Caco-2 (cell line): ENCODE results near the gene RTN1. TPM values are rescaled to one million over a fixed set of nuclear protein-coding genes. Genes with fewer than 3 reads are reported as not detected.

ENCODE experiments used
- BruUV-seq: library from RNA; stranded (reverse); fragments of 400-500 nt; replicated peaks from 2 replicates; lab custom pipeline; 2021; lab: Mats Ljungman, UMichigan
- CTCF ChIA-PET: fragments of 300-600 bp; sonication (Branson Sonifier 250); formaldehyde crosslinking; loops from one replicate; lab custom pipeline; 2022; ENCODE audit warnings: antibody characterized with exemption; lab: Charles Lee
- POLR2A ChIA-PET: fragments of 300-600 bp; sonication (Branson Sonifier 250); formaldehyde crosslinking; loops from one replicate; lab custom pipeline; 2022; ENCODE audit warnings: antibody characterized with exemption; lab: Charles Lee
- DNase-seq, 2 experiments: peaks; one replicate each; pipeline versions ENCODE4 v3.0.0 to v3.0.0-alpha.2; 2020 to 2022
- H3K27me3 ChIP-seq: replicated peaks from 2 replicates; pipeline ENCODE4 v1.6.0; 2011; ENCODE audit warnings: low read length; ENCODE audit not compliant: control insufficient read depth, insufficient read depth
- H3K36me3 ChIP-seq: 2 replicates; pipeline ENCODE4 v1.5.1; 2011; ENCODE audit warnings: low read length; ENCODE audit not compliant: control insufficient read depth, insufficient read depth
- H3K4me1 ChIP-seq: fragments of 250-450 bp; sonication (Bioruptor Pico); 2 replicates; pipeline ENCODE4 v1.5.1; 2020; ENCODE audit warnings: mild to moderate bottlenecking
- H3K4me3 ChIP-seq: 2 replicates; pipeline ENCODE4 v1.5.1; 2011; ENCODE audit warnings: low read depth, mild to moderate bottlenecking, control low read depth, low read length
- H3K9me3 ChIP-seq: fragments of 250-450 bp; sonication (Bioruptor Pico); 2 replicates; pipeline ENCODE4 v1.5.1; 2020; ENCODE audit warnings: mild to moderate bottlenecking, moderate library complexity
- H3K27ac Mint-ChIP-seq: one replicate; pipeline ENCODE4 v1.8.0; 2022; ENCODE audit warnings: mixed read lengths; ENCODE audit not compliant: unreplicated experiment
- H3K27me3 Mint-ChIP-seq: one replicate; pipeline ENCODE4 v1.8.0; 2022; ENCODE audit warnings: mixed read lengths; ENCODE audit not compliant: insufficient read depth, unreplicated experiment
- H3K36me3 Mint-ChIP-seq: one replicate; pipeline ENCODE4 v1.8.0; 2022; ENCODE audit warnings: mild to moderate bottlenecking, mixed read lengths; ENCODE audit not compliant: insufficient read depth, unreplicated experiment
- H3K4me1 Mint-ChIP-seq: one replicate; pipeline ENCODE4 v1.8.0; 2022; ENCODE audit warnings: low read depth, mixed read lengths; ENCODE audit not compliant: unreplicated experiment
- H3K4me3 Mint-ChIP-seq: one replicate; pipeline ENCODE4 v1.8.0; 2022; ENCODE audit warnings: mild to moderate bottlenecking, moderate library complexity, mixed read lengths; ENCODE audit not compliant: unreplicated experiment
- H3K9me3 Mint-ChIP-seq: one replicate; pipeline ENCODE4 v1.8.0; 2022; ENCODE audit warnings: mixed read lengths; ENCODE audit not compliant: unreplicated experiment
- intact Hi-C: fragments of 100-400 bp; cut with micrococcal nuclease; formaldehyde crosslinking; loops from one replicate; pipeline ENCODE4 v1.10.0; 2022; ENCODE audit not compliant: unreplicated experiment
- total RNA-seq: library from RNA; stranded (reverse); gene quantifications from 2 replicates; pipeline ENCODE4 v1.2.3, GENCODE V29; 2022
- TF ChIP-seq, protein P1 (sequence below), 2 experiments: fragments of 200-600 bp in 1 of 2; IDR thresholded peaks; 1 replicate in 1 of 2; 2 replicates in 1 of 2; pipeline versions ENCODE4 v1.5.1 to v1.8.0; 2011 to 2022; ENCODE audit warnings: antibody characterized with exemption in 1 of 2, control low read depth in 1 of 2, inconsistent platforms in 1 of 2, low read depth in 1 of 2, low read length in 1 of 2, mild to moderate bottlenecking in 1 of 2, moderate library complexity in 1 of 2; ENCODE audit not compliant: insufficient read depth in 1 of 2, severe bottlenecking in 1 of 2, unreplicated experiment in 1 of 2

The RTN1 gene
- total RNA-seq, 1 experiment from 2014 or later, result 0.25 TPM

DNA sequence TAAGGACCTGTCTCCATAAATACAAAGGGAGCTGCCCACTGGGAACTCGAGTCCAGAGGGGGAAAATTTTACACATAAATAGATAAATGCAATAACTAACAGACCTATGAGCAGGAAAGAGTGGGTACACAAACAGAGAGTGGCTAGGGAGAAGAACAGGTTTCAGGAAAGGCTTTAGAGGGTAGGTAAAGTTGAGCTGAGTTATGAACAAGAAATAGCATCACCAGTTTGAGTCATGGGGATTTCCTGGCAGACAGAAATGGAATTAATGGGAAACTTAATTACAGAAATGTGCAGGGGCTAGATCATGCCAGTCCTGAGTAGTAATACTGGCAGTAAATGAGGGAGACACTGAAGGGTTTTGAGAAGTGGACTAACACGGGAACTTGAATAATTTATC lies 236.0 kb downstream of the RTN1 start:
- no TSS peak for BruUV-seq

DNA sequence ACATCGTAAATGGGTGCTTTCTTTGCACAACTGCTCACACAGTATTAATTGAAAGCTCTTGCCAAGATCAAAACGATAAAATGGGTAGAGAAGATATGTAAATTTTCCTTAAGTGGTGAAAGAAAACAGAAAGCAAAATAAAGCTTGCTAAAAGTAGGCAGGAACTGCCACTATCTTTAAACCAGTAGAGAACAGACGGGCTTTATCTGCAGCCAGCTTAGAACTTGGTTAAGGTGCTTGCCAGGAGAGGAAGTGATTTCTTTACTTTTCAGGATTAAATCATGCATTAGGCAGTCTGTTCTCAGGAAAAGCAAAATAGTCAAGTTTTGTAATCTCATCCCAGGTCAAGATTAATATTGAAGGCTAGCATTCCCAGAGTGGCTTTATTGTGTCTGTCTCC lies 237.1 kb downstream of the RTN1 start:
- no peaks in the 10 kb centered on the region for H3K36me3 ChIP-seq
- peaks cover 15% of the 10 kb centered on the region for H3K27me3 Mint-ChIP-seq
- POLR2A ChIA-PET, result no interaction called here
- H3K9me3 ChIP-seq, result no peaks in the 10 kb centered on the region
- TF ChIP-seq, protein P1, sequence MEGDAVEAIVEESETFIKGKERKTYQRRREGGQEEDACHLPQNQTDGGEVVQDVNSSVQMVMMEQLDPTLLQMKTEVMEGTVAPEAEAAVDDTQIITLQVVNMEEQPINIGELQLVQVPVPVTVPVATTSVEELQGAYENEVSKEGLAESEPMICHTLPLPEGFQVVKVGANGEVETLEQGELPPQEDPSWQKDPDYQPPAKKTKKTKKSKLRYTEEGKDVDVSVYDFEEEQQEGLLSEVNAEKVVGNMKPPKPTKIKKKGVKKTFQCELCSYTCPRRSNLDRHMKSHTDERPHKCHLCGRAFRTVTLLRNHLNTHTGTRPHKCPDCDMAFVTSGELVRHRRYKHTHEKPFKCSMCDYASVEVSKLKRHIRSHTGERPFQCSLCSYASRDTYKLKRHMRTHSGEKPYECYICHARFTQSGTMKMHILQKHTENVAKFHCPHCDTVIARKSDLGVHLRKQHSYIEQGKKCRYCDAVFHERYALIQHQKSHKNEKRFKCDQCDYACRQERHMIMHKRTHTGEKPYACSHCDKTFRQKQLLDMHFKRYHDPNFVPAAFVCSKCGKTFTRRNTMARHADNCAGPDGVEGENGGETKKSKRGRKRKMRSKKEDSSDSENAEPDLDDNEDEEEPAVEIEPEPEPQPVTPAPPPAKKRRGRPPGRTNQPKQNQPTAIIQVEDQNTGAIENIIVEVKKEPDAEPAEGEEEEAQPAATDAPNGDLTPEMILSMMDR (IDR thresholded peaks at IDR 0.05; ENCODE audit: insufficient read depth in 1 of 2, low read depth in 1 of 2, low read length in 1 of 2, severe bottlenecking in 1 of 2, unreplicated experiment in 1 of 2), result no peak
- intact Hi-C loops, result loop anchor here (10.0 kb wide), 1 partner anchor 551 kb away; no protein-coding TSS in a partner anchor
- H3K9me3 Mint-ChIP-seq, result peaks cover 18% of the 10 kb centered on the region
- BruUV-seq, result no TSS peak
- DNase-seq, result no peak
- H3K4me1 Mint-ChIP-seq, result no peaks in the 10 kb centered on the region
- no peak overlapping the region for H3K4me3 ChIP-seq
- H3K27ac Mint-ChIP-seq, result no peak overlapping the region
- CTCF ChIA-PET, result interaction anchor here (0.5 to 2.2 kb wide), 3 partner anchors 55 to 588 kb away, joined by 4 to 8 read pairs (median 4); no protein-coding TSS in a partner anchor
- H3K4me1 ChIP-seq, result 0 out of 2 replicates have a peak, but pooled peaks cover 3% of the 10 kb centered on the region
- no peak overlapping the region for H3K4me3 Mint-ChIP-seq
- H3K36me3 Mint-ChIP-seq, result no peaks in the 10 kb centered on the region
- no peaks in the 10 kb centered on the region for H3K27me3 ChIP-seq

More for the DNA sequence above, 236.0 kb downstream of the RTN1 start:
- H3K27ac Mint-ChIP-seq, result no peak overlapping the region
- peaks cover 18% of the 10 kb centered on the region for H3K9me3 Mint-ChIP-seq
- H3K4me3 Mint-ChIP-seq, result no peak overlapping the region
- Histone ChIP-seq H3K36me3 (no peaks in the 10 kb centered on the region), H3K9me3 (no peaks in the 10 kb centered on the region), H3K27me3 (no peaks in the 10 kb centered on the region), H3K4me1 (0 out of 2 replicates have a peak, but pooled peaks cover 3% of the 10 kb centered on the region), H3K4me3 (no peak overlapping the region)
- no peaks in the 10 kb centered on the region for H3K36me3 Mint-ChIP-seq
- H3K27me3 Mint-ChIP-seq, result peaks cover 11% of the 10 kb centered on the region
- ChIA-PET POLR2A (no interaction called here), CTCF (no interaction called here)
- intact Hi-C loops, result loop anchor here (10.0 kb wide), 1 partner anchor 550 kb away; no protein-coding TSS in a partner anchor
- TF ChIP-seq, protein P1 (IDR thresholded peaks at IDR 0.05; ENCODE audit: insufficient read depth in 1 of 2, low read depth in 1 of 2, low read length in 1 of 2, severe bottlenecking in 1 of 2, unreplicated experiment in 1 of 2), result no peak
- no peak for DNase-seq
- no peaks in the 10 kb centered on the region for H3K4me1 Mint-ChIP-seq

DNA sequence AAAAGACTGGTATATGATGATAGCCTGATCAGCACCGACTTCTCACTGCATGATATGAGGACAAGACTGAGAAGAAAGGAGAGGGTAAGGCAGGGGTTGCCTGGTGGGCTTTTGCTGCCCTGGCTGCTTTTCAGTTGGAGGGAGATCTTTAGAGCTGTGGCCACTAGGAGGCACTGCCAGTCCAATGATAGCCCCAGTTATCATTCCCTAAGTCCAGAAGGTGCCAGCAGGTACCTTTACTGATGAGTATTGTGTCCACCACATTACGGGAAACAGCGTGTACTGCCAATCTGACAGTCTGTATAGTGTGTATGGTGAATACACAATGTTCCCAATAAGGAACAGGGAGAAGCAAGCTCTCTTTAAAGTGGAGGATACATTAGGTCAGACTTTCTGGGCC lies 238.2 kb downstream of the RTN1 start:
- Mint-ChIP-seq H3K9me3 (peaks cover 18% of the 10 kb centered on the region), H3K36me3 (no peaks in the 10 kb centered on the region), H3K4me1 (no peaks in the 10 kb centered on the region), H3K27me3 (peaks cover 15% of the 10 kb centered on the region), H3K27ac (no peak overlapping the region), H3K4me3 (no peak overlapping the region)
- Histone ChIP-seq H3K36me3 (no peaks in the 10 kb centered on the region), H3K4me3 (no peak overlapping the region), H3K27me3 (no peaks in the 10 kb centered on the region), H3K9me3 (no peaks in the 10 kb centered on the region), H3K4me1 (0 out of 2 replicates have a peak, but pooled peaks cover 3% of the 10 kb centered on the region)
- peak in 1 of 2 experiments; percentile 24 for DNase-seq
- no TSS peak for BruUV-seq
- ChIA-PET CTCF (interaction anchor here (1.5 to 2.2 kb wide), 2 partner anchors 56 to 265 kb away, joined by 4 to 8 read pairs; no protein-coding TSS in a partner anchor), POLR2A (no interaction called here)
- intact Hi-C loops, result loop anchor here (1.0 to 10.0 kb wide), 3 partner anchors 56 to 552 kb away; no protein-coding TSS in a partner anchor
- TF ChIP-seq, protein P1 (IDR thresholded peaks at IDR 0.05; ENCODE audit: insufficient read depth in 1 of 2, low read depth in 1 of 2, low read length in 1 of 2, severe bottlenecking in 1 of 2, unreplicated experiment in 1 of 2), result peak; percentile 25 to 39
